Fibroblast of the aortic adventitia (primary cell): ENCODE data around the gene EML3. TPM values are rescaled to one million over a fixed set of nuclear protein-coding genes. Genes with fewer than 3 reads are reported as not detected.

ENCODE experiments used
- DNase-seq: peaks from one replicate; pipeline ENCODE4 v3.0.0-alpha.2; 2010; ENCODE audit warnings: low read depth
- H3K4me3 ChIP-seq: 2 replicates; pipeline ENCODE4 v1.5.1; 2011; ENCODE audit warnings: low read depth, mild to moderate bottlenecking, control low read depth, low read length, moderate library complexity
- total RNA-seq: library from RNA; depleted of rRNA; stranded (reverse); fragments of >200 nt; gene quantifications from 2 replicates; pipeline ENCODE4 v1.2.3, GENCODE V29; 2012; ENCODE audit warnings: low replicate concordance
- TF ChIP-seq, protein P1 (sequence below): IDR thresholded peaks from 2 replicates; pipeline ENCODE4 v1.5.1; 2011; ENCODE audit warnings: mild to moderate bottlenecking, low read length, control low read depth, inconsistent platforms; ENCODE audit not compliant: insufficient read depth

The EML3 gene
- total RNA-seq, 1 donor = 22.3 TPM

DNA sequence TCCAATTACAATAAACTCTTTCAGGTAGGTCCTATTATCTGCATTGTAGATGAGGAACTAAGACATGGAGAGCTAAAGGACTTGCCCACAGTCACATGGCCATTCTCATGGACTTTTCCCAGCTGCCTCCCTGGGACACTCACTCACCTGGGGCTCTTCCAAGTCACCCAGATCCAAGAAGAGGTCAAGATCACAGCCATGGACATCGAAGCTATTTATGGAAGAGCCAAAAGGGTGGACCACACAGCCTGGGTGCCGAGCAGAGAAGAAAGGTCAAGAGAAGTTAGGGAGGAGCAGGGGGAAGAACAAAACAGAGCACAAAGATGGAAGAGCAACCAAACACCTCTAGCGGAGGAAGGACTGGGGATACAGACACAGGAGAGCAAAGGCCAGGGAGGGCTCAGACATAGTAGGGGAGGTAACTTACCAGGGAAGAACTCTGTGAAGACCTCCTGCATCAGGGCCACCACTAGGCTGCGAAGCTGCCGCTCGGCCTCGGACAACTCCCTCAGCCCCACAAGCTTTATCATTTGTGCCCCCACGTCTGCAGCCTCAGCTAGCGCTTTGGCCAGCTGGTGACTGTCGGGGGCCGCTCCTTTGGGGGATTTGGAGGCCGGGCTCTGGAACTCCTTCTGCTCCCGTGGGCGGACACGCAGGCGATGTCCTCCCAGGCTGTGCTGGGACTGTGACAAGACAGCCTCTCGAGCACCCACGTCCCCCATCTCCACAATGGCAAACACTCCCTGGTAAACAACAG is 31.4 kb downstream of the EML3 start:
- TF ChIP-seq, protein P1, sequence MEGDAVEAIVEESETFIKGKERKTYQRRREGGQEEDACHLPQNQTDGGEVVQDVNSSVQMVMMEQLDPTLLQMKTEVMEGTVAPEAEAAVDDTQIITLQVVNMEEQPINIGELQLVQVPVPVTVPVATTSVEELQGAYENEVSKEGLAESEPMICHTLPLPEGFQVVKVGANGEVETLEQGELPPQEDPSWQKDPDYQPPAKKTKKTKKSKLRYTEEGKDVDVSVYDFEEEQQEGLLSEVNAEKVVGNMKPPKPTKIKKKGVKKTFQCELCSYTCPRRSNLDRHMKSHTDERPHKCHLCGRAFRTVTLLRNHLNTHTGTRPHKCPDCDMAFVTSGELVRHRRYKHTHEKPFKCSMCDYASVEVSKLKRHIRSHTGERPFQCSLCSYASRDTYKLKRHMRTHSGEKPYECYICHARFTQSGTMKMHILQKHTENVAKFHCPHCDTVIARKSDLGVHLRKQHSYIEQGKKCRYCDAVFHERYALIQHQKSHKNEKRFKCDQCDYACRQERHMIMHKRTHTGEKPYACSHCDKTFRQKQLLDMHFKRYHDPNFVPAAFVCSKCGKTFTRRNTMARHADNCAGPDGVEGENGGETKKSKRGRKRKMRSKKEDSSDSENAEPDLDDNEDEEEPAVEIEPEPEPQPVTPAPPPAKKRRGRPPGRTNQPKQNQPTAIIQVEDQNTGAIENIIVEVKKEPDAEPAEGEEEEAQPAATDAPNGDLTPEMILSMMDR = no peak
- H3K4me3 ChIP-seq = no peak overlapping the region
- no peak for DNase-seq

- DNase-seq = no peak
- no peak overlapping the region for H3K4me3 ChIP-seq
- TF ChIP-seq, protein P1 = no peak
Measured at GRCh38 chr11:62579252-62579651, 33.3 kb downstream of the EML3 start.

- no peak for DNase-seq
- TF ChIP-seq, protein P1 = no peak
- H3K4me3 ChIP-seq = no peak overlapping the region
Measured at GRCh38 chr11:62578541-62578940, 34.0 kb downstream of the EML3 start.

- DNase-seq = no peak
- TF ChIP-seq, protein P1 = no peak
- H3K4me3 ChIP-seq = no peak overlapping the region
Measured at GRCh38 chr11:62577046-62577714, 35.4 kb downstream of the EML3 start.

- no peak for DNase-seq
- TF ChIP-seq, protein P1 = no peak
- H3K4me3 ChIP-seq = peak overlapping the region; percentile 84
Measured at GRCh38 chr11:62575837-62576236, 36.7 kb downstream of the EML3 start.

- TF ChIP-seq, protein P1 = no peak
- H3K4me3 ChIP-seq = peak overlapping the region; percentile 84
- no peak for DNase-seq
Measured at GRCh38 chr11:62575156-62575555, 37.4 kb downstream of the EML3 start.
